Gastrocnemius medialis (tissue), 4 donors: ENCODE results near the gene RNF220. TPM values are rescaled to one million over a fixed set of nuclear protein-coding genes. Genes with fewer than 3 reads are reported as not detected.

Experiments
- ATAC-seq, 2 donors: fragments of 150-250 bp; one replicate each; pipeline ENCODE4 v1.9.1; 2016
- DNase-seq, 2 donors: peaks; one replicate each; pipeline ENCODE4 v3.0.0-alpha.2; 2019
- H3K27ac ChIP-seq, 4 donors: fragments of 200-600 bp; sonication (generic); 1 replicate in 1 of 4; 2 replicates in 3 of 4; pipeline ENCODE4 v1.5.1; 2016 to 2018; ENCODE audit warnings: mild to moderate bottlenecking in 2 of 4, moderate library complexity in 1 of 4
- H3K27me3 ChIP-seq, 3 donors: fragments of 200-600 bp; sonication (generic) in 2 of 3; 1 replicate in 1 of 3; 2 replicates in 2 of 3; pipeline versions ENCODE4 v1.5.1 to v1.6.0; 2016 to 2019; ENCODE audit warnings: mild to moderate bottlenecking in 1 of 3, moderate library complexity in 1 of 3
- H3K36me3 ChIP-seq, 2 donors: fragments of 200-600 bp; sonication (generic) in 1 of 2; one replicate each; pipeline ENCODE4 v1.5.1; 2017 to 2018
- H3K4me1 ChIP-seq, 2 donors: fragments of 200-600 bp; sonication (generic) in 1 of 2; one replicate each; pipeline ENCODE4 v1.5.1; 2016 to 2017; ENCODE audit warnings: mild to moderate bottlenecking in 2 of 2
- H3K4me3 ChIP-seq, 4 donors: fragments of 200-600 bp; sonication (generic) in 3 of 4; 1 replicate in 1 of 4; 2 replicates in 3 of 4; pipeline ENCODE4 v1.5.1; 2016 to 2019; ENCODE audit warnings: mild to moderate bottlenecking in 2 of 4
- H3K9me3 ChIP-seq, 3 donors: fragments of 200-600 bp; sonication (generic) in 2 of 3; 1 replicate in 1 of 3; 2 replicates in 2 of 3; pipeline ENCODE4 v1.5.1; 2016 to 2019
- POLR2A ChIP-seq, 2 donors: fragments of 450-650 bp; IDR thresholded peaks; one replicate each; pipeline ENCODE4 v1.6.1; 2017; ENCODE audit warnings: antibody characterized with exemption in 2 of 2, mild to moderate bottlenecking in 2 of 2, moderate library complexity in 2 of 2
- in situ Hi-C, 4 donors: fragments of 200-750 bp; cut with MboI; loops; one replicate each; pipeline versions ENCODE4 v1.15.0 to v1.8.0; 2017; ENCODE audit warnings: low sequenced_read_pairs in 4 of 4
- intact Hi-C: fragments of 100-400 bp; cut with DNase I; formaldehyde crosslinking; loops from one replicate; pipeline ENCODE4 v1.15.1; 2023; ENCODE audit warnings: low total_unique reads
- total RNA-seq, 4 donors: library from RNA; depleted of rRNA; stranded (reverse); fragments of >200 nt; gene quantifications; one replicate each; pipeline versions ENCODE4 v1.1.0 to v1.2.3, GENCODE V29; 2016
- TF ChIP-seq, protein P1 (sequence below), 5 experiments: fragments of 450-650 bp in 3 of 5; fragments of 200-600 bp in 2 of 5; sonication (generic) in 2 of 5; IDR thresholded peaks in 4 of 5; conservative IDR thresholded peaks in 1 of 5; 1 replicate in 4 of 5; 2 replicates in 1 of 5; pipeline ENCODE4 v1.5.1; 2016 to 2019; ENCODE audit warnings: antibody characterized with exemption in 5 of 5, mild to moderate bottlenecking in 3 of 5, moderate library complexity in 3 of 5

The RNF220 gene
- total RNA-seq, 4 donors from 2014 or later: 91.2 to 172 (median 128) TPM

DNA sequence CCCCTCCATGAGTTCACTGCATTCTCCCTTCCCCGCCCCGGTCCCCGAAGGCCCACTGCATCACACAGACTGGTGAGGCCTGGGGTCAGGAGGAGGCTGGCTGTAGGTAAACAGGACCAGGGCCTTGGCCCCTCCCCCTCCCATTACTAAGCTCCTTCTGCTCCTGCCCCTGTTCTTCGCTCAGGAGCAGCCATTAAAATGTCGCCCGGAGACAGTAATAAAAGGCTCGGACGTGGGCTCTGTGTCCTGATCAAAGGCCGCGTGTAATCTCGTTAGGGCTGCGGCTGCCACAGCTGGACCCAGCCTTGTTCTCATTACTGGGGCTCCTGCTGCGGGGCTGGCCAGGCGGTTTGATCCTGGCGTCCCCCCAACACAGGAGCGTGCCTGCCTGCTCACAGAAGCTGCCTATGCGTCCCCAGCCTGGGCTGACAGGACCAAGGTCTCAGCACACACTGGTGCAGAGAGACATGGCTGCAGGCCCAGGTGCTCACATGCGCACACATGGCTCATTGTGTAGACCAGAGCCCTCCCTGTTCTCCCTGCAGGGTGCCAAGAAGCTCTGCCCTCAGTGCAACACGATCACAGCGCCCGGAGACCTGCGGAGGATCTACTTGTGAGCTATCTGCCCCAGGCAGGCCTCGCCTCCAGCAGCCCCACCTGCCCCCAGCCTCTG, 245.2 kb downstream of the RNF220 start:
- peak; percentile 74 to 78 for DNase-seq
- intact Hi-C loops (loop anchor here (10.0 kb wide), 1 partner anchor 435 kb away; the partner anchor contains the start of gene DMAP1), in situ Hi-C loops (loop anchor here (5.0 to 10.0 kb wide), 3 partner anchors 38 to 45 kb away; no protein-coding TSS in a partner anchor)
- Histone ChIP-seq H3K4me3 (no peak overlapping the region), H3K36me3 (peaks cover 0 to 31% of the 10 kb centered on the region in 2 donors), H3K9me3 (no peaks in the 10 kb centered on the region), H3K27me3 (no peaks in the 10 kb centered on the region), H3K4me1 (peaks cover 16 to 34% of the 10 kb centered on the region in 2 donors), H3K27ac (peak overlapping the region in 3 of 4 donors; percentile 32 to 79 (median 71))
- ATAC-seq: peak; percentile 44 to 47
- TF ChIP-seq POLR2A (IDR thresholded peaks at IDR 0.05): no peak
- TF ChIP-seq, protein P1, sequence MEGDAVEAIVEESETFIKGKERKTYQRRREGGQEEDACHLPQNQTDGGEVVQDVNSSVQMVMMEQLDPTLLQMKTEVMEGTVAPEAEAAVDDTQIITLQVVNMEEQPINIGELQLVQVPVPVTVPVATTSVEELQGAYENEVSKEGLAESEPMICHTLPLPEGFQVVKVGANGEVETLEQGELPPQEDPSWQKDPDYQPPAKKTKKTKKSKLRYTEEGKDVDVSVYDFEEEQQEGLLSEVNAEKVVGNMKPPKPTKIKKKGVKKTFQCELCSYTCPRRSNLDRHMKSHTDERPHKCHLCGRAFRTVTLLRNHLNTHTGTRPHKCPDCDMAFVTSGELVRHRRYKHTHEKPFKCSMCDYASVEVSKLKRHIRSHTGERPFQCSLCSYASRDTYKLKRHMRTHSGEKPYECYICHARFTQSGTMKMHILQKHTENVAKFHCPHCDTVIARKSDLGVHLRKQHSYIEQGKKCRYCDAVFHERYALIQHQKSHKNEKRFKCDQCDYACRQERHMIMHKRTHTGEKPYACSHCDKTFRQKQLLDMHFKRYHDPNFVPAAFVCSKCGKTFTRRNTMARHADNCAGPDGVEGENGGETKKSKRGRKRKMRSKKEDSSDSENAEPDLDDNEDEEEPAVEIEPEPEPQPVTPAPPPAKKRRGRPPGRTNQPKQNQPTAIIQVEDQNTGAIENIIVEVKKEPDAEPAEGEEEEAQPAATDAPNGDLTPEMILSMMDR (IDR thresholded peaks at IDR 0.05 in 4 of 5, conservative IDR thresholded peaks at IDR 0.05 in 1 of 5): no peak

DNA sequence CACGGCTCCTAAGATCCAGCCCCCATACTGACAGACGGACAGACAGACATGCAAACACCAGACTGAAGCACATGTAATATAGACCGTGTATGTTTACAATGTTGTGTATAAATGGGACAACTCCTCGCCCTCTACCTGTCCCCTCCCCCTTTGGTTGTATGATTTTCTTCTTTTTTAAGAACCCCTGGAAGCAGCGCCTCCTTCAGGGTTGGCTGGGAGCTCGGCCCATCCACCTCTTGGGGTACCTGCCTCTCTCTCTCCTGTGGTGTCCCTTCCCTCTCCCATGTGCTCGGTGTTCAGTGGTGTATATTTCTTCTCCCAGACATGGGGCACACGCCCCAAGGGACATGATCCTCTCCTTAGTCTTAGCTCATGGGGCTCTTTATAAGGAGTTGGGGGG, 246.0 kb downstream of the RNF220 start:
- ATAC-seq (no peak), DNase-seq (no peak)
- no peak for TF ChIP-seq POLR2A (IDR thresholded peaks at IDR 0.05)
- TF ChIP-seq, protein P1 (IDR thresholded peaks at IDR 0.05 in 4 of 5, conservative IDR thresholded peaks at IDR 0.05 in 1 of 5): no peak
- H3K9me3 ChIP-seq: no peaks in the 10 kb centered on the region
- H3K27me3 ChIP-seq: no peaks in the 10 kb centered on the region
- peaks cover 0 to 31% of the 10 kb centered on the region in 2 donors for H3K36me3 ChIP-seq
- intact Hi-C loops (loop anchor here (10.0 kb wide), 1 partner anchor 436 kb away; the partner anchor contains the start of gene DMAP1), in situ Hi-C loops (loop anchor here (5.0 to 10.0 kb wide), 3 partner anchors 39 to 46 kb away; no protein-coding TSS in a partner anchor)
- peak overlapping the region in 3 of 4 donors; percentile 32 to 79 (median 50) for H3K27ac ChIP-seq
- peaks cover 9 to 27% of the 10 kb centered on the region in 2 donors for H3K4me1 ChIP-seq
- H3K4me3 ChIP-seq: no peak overlapping the region

DNA sequence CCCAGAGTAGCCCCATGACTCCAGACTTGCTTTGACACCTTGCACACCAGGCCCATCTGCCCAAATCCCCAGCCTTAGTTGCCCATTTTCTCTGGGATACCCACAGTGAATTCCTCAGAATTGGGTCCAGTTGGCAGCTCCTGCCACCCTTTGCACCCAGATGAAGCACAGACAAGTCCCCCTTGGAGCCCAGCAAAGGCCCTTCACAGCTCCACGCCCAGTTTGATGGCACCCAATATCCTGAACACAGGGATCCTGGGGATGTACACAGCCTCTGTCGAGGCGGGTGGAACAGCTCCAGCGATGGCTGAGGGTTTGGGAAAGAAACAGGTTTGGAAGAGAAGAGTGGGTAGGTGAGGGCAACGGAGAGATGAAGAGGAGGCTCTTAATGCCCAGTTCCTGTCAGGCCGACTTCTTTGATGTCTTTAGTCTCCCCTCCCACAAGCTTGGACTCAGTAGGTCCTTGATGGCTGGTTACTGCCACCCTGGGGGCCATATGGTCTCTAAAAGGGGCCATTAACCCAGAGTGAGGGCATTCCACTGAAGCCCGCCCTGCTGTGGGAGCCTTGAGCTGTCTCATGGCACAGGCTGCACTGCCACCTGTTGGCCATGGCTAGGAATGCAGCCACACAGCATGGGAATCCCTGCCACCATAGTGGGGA, 247.5 kb downstream of the RNF220 start:
- H3K9me3 ChIP-seq: no peaks in the 10 kb centered on the region
- H3K27ac ChIP-seq: no peak overlapping the region
- in situ Hi-C loops: loop anchor here (5.0 to 10.0 kb wide), 3 partner anchors 40 to 48 kb away; no protein-coding TSS in a partner anchor
- TF ChIP-seq, protein P1 (IDR thresholded peaks at IDR 0.05 in 4 of 5, conservative IDR thresholded peaks at IDR 0.05 in 1 of 5): peak; percentile 91 to 97 (median 96)
- no peak for TF ChIP-seq POLR2A (IDR thresholded peaks at IDR 0.05)
- peaks cover 0 to 18% of the 10 kb centered on the region in 2 donors for H3K4me1 ChIP-seq
- intact Hi-C loops: loop anchor here (1.0 to 10.0 kb wide), 2 partner anchors 43 to 438 kb away; partner anchors contain the start of gene DMAP1
- DNase-seq: peak; percentile 43 to 72
- H3K27me3 ChIP-seq: no peaks in the 10 kb centered on the region
- peaks cover 0 to 31% of the 10 kb centered on the region in 2 donors for H3K36me3 ChIP-seq
- ATAC-seq: peak; percentile 79 to 88
- H3K4me3 ChIP-seq: no peak overlapping the region

DNA sequence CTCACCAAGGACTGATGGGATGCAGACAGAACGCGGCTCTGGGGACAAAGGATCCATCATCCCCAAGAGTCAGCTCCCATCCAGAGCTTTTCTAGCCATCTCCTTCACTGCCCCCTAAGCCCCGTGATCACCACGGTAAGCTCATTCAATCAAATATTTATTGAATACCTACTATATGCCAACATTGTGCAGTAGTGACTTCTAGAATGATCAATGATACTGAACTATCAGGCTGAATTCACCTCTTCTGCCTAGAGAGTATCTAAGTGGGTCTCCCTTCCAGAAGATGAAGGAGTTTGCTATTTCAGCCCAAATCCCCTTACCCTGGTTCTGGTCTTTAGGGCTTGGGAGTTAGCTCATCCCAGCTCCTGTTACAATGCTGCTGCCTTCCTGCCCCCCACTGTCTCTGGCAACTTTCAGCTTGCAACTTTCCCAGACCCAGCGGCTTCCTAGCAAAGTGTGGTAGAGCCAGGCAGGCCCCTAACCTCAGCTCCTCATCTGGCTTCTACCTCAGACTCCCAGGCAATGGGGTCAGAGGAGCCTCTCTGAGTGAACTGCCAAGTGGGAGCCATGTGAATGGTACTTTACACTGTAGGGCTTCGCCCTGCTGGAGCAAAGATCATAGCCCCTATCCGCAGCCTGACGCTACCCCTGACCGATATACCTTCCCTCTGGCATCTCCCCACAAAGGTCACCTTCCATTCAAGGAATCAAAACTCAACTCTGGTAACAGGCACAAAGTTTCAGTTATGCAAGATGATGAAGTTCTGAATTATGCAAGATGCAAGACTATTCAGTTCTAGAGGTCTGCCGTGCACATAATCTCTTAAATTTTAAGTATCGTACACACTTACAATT, 248.3 kb downstream of the RNF220 start:
- no peak overlapping the region for H3K27ac ChIP-seq
- in situ Hi-C loops (loop anchor here (5.0 to 10.0 kb wide), 3 partner anchors 41 to 49 kb away; no protein-coding TSS in a partner anchor), intact Hi-C loops (loop anchor here (1.0 to 10.0 kb wide), 2 partner anchors 44 to 439 kb away; partner anchors contain the start of gene DMAP1)
- H3K4me3 ChIP-seq: no peak overlapping the region
- no peak for DNase-seq
- no peaks in the 10 kb centered on the region for H3K27me3 ChIP-seq
- peaks cover 0 to 11% of the 10 kb centered on the region in 2 donors for H3K4me1 ChIP-seq
- TF ChIP-seq POLR2A (IDR thresholded peaks at IDR 0.05): no peak
- TF ChIP-seq, protein P1 (IDR thresholded peaks at IDR 0.05 in 4 of 5, conservative IDR thresholded peaks at IDR 0.05 in 1 of 5): peak in 1 of 5 experiments; percentile 27
- no peak for ATAC-seq
- H3K36me3 ChIP-seq: peaks cover 0 to 30% of the 10 kb centered on the region in 2 donors
- no peaks in the 10 kb centered on the region for H3K9me3 ChIP-seq
